Middle frontal gyrus (tissue), 1 donor: ENCODE results near the gene HJURP.

ENCODE experiments used
- DNase-seq: peaks from one replicate; pipeline ENCODE4 v3.0.0-alpha.2; 2015; ENCODE audit warnings: low spot score; ENCODE audit errors: extremely low spot score

Gene HJURP

GRCh38 chr2:233831011-233831721 lies 23.2 kb downstream of the HJURP start:
- DNase-seq, result no peak

GRCh38 chr2:233830111-233830802 lies 24.1 kb downstream of the HJURP start:
- DNase-seq, result no peak

GRCh38 chr2:233829193-233830110 lies 24.9 kb downstream of the HJURP start:
- no peak for DNase-seq

- no peak for DNase-seq
These were observed 25.7 kb downstream of the HJURP start for GRCh38 chr2:233828546-233829192.

GRCh38 chr2:233824373-233824772 lies 30.0 kb downstream of the HJURP start:
- DNase-seq, result no peak

- no peak for DNase-seq
These were observed 30.6 kb downstream of the HJURP start for GRCh38 chr2:233823731-233824121.

GRCh38 chr2:233822781-233823730 lies 31.3 kb downstream of the HJURP start:
- no peak for DNase-seq

GRCh38 chr2:233822101-233822771 lies 32.1 kb downstream of the HJURP start:
- DNase-seq, result no peak

GRCh38 chr2:233821709-233822100 lies 32.6 kb downstream of the HJURP start:
- DNase-seq, result no peak

GRCh38 chr2:233821196-233821595 lies 33.1 kb downstream of the HJURP start:
- no peak for DNase-seq

- DNase-seq, result no peak
These were observed 33.6 kb downstream of the HJURP start for GRCh38 chr2:233820774-233821105.

GRCh38 chr2:233819884-233820773 lies 34.2 kb downstream of the HJURP start:
- no peak for DNase-seq

- no peak for DNase-seq
These were observed 35.4 kb downstream of the HJURP start for GRCh38 chr2:233818639-233819621.

GRCh38 chr2:233817995-233818638 lies 36.2 kb downstream of the HJURP start:
- no peak for DNase-seq

GRCh38 chr2:233817361-233817911 lies 36.9 kb downstream of the HJURP start:
- DNase-seq, result no peak

GRCh38 chr2:233816771-233817170 lies 37.6 kb downstream of the HJURP start:
- DNase-seq, result no peak

- DNase-seq, result no peak
These were observed 38.0 kb downstream of the HJURP start for GRCh38 chr2:233816334-233816733.
